ENCODE results near the gene TRMT10B.

GRCh38 chr9:37790096-37790495 is 36.5 kb downstream of the TRMT10B start:
- TF ChIP-seq CTCF (IDR thresholded peaks at IDR 0.05; ENCODE audit: insufficient read depth, low read depth, low read length) (no peak), EZH2 (IDR thresholded peaks at IDR 0.05; ENCODE audit: insufficient read depth, low read length) (no peak)
